SU-DHL-6 (cell line): ENCODE measurements around the gene PYDC1.

ENCODE experiments used
- CTCF ChIP-seq: fragments of 200-600 bp; sonication (generic); IDR thresholded peaks from one replicate; pipeline ENCODE4 v1.5.1; 2017; ENCODE audit warnings: antibody characterized with exemption, mild to moderate bottlenecking, low read length, moderate library complexity; ENCODE audit not compliant: insufficient read depth, poor library complexity, severe bottlenecking
- EZH2phosphoT487 ChIP-seq: fragments of 200-600 bp; sonication (generic), shearing (Covaris generic); conservative IDR thresholded peaks from 2 replicates; pipeline ENCODE4 v1.6.1; 2018; ENCODE audit warnings: mild to moderate bottlenecking, antibody characterized with exemption, low read length, moderate library complexity, mixed read lengths

- TF ChIP-seq CTCF (no peak), EZH2phosphoT487 (no peak)
Observed at GRCh38 chr16:31200821-31201568, 15.9 kb downstream of the PYDC1 start.
